GM12801 (cell line): ENCODE results near the gene HTRA2.

Source experiments
- TF ChIP-seq, protein P1 (sequence below): IDR thresholded peaks from one replicate; pipeline ENCODE4 v1.5.1; 2011; ENCODE audit warnings: control low read depth; ENCODE audit not compliant: insufficient read length; ENCODE audit errors: extremely low read depth

Gene HTRA2

DNA sequence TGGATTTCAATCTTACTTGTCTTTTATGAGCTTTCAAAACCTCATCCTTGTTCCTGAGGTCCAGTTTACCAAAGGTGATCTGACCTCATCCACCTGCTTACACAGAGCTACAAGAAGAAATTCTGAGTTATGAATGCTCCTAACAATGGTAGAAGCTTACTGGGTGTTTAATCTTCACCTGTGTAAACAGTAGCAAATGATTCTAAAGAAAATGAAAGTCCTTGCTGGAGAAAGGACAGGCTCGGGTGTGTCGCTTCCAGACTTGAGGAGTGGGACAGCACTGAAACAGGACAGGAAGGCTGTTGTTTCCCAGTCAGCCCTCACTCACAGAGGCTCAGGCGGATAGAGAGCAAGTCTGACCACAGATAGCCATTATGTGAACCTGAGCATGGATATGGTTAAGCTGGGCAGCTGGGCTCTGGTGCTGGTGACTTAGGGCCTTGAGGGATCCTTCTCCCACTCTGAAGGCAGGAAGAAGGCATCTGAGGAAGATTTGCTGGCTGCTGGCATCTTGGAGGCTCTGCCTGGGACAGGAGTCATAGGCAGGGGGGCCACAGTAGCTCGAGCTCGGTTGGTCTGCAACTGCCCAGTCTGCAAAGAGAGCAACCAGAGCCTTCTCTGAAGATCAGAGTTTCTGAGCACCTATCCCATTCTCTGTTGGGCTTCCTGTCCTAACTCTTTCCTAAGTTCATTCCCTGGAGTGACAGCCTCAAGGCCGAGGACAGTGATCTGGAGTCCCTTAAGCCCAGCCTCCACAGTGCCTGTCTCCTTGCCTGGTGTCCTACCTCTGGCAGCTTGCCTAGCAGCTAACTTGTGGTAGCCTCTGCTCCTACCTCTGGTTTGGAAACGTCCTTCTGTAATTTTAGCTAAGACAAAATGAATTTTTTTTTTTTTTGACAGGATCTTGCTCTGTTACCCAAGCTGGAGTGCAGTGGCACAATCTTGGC, 28.8 kb downstream of the HTRA2 start:
- TF ChIP-seq, protein P1, sequence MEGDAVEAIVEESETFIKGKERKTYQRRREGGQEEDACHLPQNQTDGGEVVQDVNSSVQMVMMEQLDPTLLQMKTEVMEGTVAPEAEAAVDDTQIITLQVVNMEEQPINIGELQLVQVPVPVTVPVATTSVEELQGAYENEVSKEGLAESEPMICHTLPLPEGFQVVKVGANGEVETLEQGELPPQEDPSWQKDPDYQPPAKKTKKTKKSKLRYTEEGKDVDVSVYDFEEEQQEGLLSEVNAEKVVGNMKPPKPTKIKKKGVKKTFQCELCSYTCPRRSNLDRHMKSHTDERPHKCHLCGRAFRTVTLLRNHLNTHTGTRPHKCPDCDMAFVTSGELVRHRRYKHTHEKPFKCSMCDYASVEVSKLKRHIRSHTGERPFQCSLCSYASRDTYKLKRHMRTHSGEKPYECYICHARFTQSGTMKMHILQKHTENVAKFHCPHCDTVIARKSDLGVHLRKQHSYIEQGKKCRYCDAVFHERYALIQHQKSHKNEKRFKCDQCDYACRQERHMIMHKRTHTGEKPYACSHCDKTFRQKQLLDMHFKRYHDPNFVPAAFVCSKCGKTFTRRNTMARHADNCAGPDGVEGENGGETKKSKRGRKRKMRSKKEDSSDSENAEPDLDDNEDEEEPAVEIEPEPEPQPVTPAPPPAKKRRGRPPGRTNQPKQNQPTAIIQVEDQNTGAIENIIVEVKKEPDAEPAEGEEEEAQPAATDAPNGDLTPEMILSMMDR: no peak

GRCh38 chr2:74559912-74560311, 30.2 kb downstream of the HTRA2 start:
- TF ChIP-seq, protein P1: no peak

GRCh38 chr2:74560591-74560990, 30.9 kb downstream of the HTRA2 start:
- TF ChIP-seq, protein P1: no peak

- TF ChIP-seq, protein P1: no peak
These were observed 32.5 kb downstream of the HTRA2 start for GRCh38 chr2:74562126-74562775.

GRCh38 chr2:74564222-74564621, 34.5 kb downstream of the HTRA2 start:
- TF ChIP-seq, protein P1: no peak

DNA sequence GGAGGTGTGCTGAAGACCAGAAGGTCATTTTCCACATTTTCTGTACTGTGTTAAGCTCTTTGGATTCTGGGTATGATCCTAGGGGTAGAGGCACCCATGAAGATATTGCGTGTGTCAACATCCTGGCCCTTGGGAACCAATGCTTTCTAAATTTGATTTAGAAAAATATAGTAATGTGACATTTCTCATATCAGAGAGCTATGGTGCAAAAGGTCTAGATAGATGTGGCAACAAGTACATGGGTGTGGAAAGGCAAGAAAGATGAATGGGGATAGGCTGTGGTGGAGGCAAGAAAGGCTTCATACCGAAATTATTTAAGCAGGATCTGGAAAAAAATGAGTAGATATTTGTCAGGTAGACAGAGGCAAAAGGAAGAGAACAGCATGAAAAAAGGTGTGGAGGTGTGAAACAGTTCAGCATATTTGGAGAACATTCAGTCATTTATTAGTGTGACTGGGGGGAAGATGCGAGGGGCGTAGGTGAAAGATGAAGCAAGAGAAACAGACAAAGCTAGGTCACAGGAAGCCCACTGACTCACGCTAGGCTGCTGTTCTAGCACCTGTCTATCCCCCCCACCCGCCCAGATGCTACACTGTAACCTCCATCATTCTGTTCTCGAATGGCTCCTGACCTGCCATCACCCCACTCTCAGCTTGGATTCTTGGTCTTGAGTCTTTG, 36.5 kb downstream of the HTRA2 start:
- TF ChIP-seq, protein P1: no peak

DNA sequence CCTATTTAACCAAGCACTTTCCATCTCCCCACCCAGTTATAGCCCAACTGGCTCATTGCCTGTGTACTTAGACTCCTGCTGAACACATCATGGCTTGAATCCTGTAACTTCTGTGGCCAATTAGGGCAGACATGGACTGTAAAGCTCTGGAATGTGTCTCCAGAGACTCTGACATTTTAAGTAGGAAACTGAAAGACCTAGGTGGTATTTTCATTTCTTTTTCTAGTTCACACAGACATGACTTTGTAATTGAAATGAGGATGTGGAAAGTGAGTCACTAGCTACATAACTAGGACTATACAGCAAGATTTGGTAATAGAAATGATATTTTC, 37.0 kb downstream of the HTRA2 start:
- TF ChIP-seq, protein P1: no peak
